Activated T-cell treated with anti-CD3 and anti-CD28 coated beads, Interleukin-2, amount 50 U/mL, for 72 hours (primary cell): ENCODE results near the gene INAFM2. TPM values are rescaled to one million over a fixed set of nuclear protein-coding genes. Genes with fewer than 3 reads are reported as not detected.

ENCODE experiments used
- ATAC-seq, 2 donors: fragments of 150-1000 bp; cut with Tn5 transposase; replicated peaks in 1 of 2; 2 replicates each; pipeline ENCODE4 v1.10.0; 2021; ENCODE audit warnings: moderate library complexity in 2 of 2, mild to moderate bottlenecking in 1 of 2
- DNase-seq, 2 donors: peaks; one replicate each; pipeline ENCODE4 v3.0.0; 2021 to 2022; ENCODE audit warnings: mixed read lengths in 1 of 2
- H3K27ac Mint-ChIP-seq: one replicate; pipeline ENCODE4 v1.8.0; 2022; ENCODE audit warnings: mild to moderate bottlenecking, moderate library complexity, mixed read lengths
- H3K27me3 Mint-ChIP-seq: one replicate; pipeline ENCODE4 v1.8.0; 2022; ENCODE audit warnings: low read depth, mixed read lengths
- H3K36me3 Mint-ChIP-seq, 2 donors: one replicate each; pipeline ENCODE4 v1.8.0; 2022; ENCODE audit warnings: mixed read lengths in 2 of 2, mild to moderate bottlenecking in 1 of 2; ENCODE audit not compliant: insufficient read depth in 2 of 2
- H3K4me1 Mint-ChIP-seq: one replicate; pipeline ENCODE4 v1.8.0; 2022; ENCODE audit warnings: low read depth, mixed read lengths
- H3K4me3 Mint-ChIP-seq, 2 donors: one replicate each; pipeline ENCODE4 v1.8.0; 2022; ENCODE audit warnings: mild to moderate bottlenecking in 2 of 2, mixed read lengths in 2 of 2, moderate library complexity in 2 of 2
- H3K9me3 Mint-ChIP-seq, 2 donors: one replicate each; pipeline ENCODE4 v1.8.0; 2022; ENCODE audit warnings: mixed read lengths in 2 of 2
- total RNA-seq, 2 donors: library from RNA; stranded (reverse); gene quantifications; one replicate each; pipeline ENCODE4 v1.2.3, GENCODE V29; 2022

INAFM2 gene
- total RNA-seq, 2 donors from 2014 or later = 7.1 to 10.2 TPM

DNA sequence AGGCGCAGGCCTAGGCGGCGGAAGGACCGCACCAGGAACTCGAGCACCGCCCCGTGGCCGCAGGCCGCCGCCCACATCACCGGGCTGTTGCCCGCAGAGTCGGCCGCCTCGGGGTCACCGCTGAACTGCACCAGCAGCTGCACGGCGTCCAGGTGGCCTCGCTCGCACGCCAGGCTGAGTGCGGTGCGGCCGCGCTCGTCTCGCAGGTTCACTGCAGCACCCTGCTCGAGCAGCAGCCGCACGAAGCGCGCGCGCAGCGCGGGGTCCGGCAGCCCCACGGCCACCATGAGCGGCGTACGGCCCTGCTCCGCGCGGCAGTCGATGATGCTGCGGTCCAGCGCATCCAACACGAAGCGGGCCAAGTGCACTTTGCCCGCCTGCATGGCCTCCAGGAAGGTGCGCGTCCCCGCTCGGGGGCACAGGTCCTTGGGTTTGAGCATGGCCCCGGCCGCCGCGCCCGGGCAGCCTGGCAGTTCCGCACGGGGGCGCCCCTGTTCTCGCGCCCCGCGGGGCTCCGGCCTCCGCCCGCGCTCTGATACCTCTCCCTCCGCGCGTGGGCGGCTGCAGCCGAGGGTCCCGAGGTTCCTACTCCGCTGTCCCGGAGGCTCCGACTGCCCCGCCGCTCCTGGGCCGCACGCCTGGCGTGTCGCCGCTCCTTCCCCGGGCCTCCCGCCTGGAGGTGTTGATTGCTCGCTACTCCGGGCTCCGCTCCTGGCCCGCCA, 41.2 kb upstream of the INAFM2 start:
- Mint-ChIP-seq H3K27me3 (peaks cover 40% of the 10 kb centered on the region), H3K4me3 (peak overlapping the region; percentile 77 to 83), H3K36me3 (no peaks in the 10 kb centered on the region), H3K4me1 (no peaks in the 10 kb centered on the region), H3K27ac (no peak overlapping the region), H3K9me3 (no peaks in the 10 kb centered on the region)
- DNase-seq = peak; percentile 62 to 74
- peak; percentile 73 to 74 for ATAC-seq

DNA sequence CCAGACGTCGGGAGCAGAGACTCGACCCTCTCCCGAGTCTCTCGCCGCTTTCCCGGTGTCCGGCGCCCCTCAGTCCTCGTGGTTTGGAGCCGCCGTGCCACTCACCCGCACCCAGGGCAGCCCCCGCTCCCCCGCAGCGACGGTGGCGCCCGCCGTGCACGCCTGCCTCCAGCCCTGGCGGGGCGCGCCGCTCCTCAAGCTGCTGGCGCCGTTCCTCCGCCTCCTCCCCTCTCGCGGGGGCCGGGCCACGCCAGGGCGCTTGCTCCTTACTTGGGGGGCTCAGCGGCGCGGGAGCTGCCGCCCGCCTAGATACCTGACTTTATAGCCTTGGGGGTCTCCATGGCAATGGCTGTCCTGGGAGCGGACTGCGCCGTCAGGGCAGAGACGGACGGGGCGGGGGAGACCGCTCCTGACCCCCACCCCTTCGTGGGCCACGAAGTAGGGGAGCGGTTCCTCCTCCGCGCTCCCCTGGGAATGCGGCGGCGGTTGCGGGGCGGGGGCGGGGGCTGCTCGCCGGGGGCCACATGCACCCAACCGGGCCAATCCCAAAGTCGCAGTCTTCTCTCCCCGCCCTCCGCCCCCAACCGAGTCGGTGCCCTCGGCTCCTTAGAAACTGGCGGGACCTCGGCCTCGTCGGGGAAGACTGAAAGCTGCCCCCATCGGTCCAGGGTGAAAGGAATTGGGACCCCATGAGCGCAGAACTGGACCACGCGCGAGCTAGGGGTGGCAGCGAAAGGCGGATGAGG, 40.5 kb upstream of the INAFM2 start, which contains the start of gene ANKRD63:
Gene ANKRD63 (minus strand): TSS at position 196 of the 746 bp plus-strand sequence. CDS start 478 bp downstream, outside the sequence.
- Mint-ChIP-seq H3K27me3 (peaks cover 33% of the 10 kb centered on the region), H3K27ac (no peak within 1 kb of the TSS), H3K36me3 (no peaks in the 10 kb centered on the region), H3K4me3 (peak within 1 kb of the TSS; percentile 77 to 83), H3K9me3 (no peaks in the 10 kb centered on the region), H3K4me1 (no peaks in the 10 kb centered on the region)
- DNase-seq = peak; percentile 46 to 56
- ATAC-seq = peak; percentile 51 to 65

DNA sequence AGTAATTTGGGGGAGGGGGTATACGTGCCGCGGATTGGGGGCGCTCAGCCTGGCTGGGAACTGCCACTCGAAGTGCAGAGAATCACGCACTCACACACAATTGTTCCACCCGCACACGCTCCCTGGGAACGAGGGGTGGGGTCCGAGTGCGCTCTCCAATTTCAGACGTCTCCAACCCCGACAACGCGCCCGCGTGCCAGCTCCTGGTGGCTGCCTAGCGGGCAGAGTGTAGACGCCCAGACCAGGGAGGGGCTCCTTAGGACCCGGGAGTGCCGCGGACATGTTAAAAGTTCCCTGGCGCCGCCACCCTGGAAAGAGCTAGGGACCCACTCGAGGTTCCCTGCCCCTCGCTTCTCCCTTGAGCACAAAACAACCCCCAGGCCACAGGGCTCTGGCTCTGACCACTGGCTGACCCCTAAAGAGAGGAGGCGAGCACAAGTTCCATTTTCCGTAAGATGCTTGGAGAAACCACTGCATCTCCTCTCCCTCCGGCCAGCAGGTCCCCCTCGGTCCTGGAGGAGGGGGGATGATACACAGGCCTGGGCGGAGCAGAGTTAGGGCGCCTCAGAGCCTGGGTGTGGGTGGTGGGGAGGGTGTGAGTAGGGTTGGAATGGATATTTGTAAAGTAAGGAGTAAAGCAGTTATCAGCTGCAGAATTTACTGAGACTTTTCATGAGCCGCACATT, 39.7 kb upstream of the INAFM2 start:
- Mint-ChIP-seq H3K4me3 (peak overlapping the region; percentile 27 to 77), H3K27me3 (peaks cover 25% of the 10 kb centered on the region), H3K4me1 (no peaks in the 10 kb centered on the region), H3K9me3 (no peaks in the 10 kb centered on the region), H3K36me3 (no peaks in the 10 kb centered on the region), H3K27ac (no peak overlapping the region)
- no peak for DNase-seq
- no peak for ATAC-seq

DNA sequence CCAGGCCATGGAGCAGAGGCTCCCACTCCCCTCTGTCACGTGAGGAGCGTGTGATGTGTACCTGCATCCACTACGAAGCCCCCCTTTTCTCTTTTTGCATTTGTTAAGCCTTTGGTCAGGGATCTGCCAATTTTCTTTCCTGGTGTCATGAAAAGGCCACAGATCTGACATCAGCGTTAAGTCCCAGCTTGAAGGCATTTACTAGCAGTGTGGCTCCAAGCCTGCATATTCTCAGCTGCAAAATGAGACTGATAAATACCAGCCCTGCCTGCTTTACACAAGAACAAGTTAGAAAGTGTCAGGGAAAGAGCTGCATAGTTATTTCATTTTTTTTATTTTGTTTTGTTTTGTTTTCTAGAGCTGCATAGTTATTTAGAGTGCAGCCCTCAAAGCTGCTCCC, 38.3 kb upstream of the INAFM2 start:
- H3K27me3 Mint-ChIP-seq = peaks cover 17% of the 10 kb centered on the region
- no peak overlapping the region for H3K27ac Mint-ChIP-seq
- DNase-seq = no peak
- no peak for ATAC-seq
- no peaks in the 10 kb centered on the region for H3K4me1 Mint-ChIP-seq
- no peak overlapping the region for H3K4me3 Mint-ChIP-seq
- H3K9me3 Mint-ChIP-seq = no peaks in the 10 kb centered on the region
- no peaks in the 10 kb centered on the region for H3K36me3 Mint-ChIP-seq

DNA sequence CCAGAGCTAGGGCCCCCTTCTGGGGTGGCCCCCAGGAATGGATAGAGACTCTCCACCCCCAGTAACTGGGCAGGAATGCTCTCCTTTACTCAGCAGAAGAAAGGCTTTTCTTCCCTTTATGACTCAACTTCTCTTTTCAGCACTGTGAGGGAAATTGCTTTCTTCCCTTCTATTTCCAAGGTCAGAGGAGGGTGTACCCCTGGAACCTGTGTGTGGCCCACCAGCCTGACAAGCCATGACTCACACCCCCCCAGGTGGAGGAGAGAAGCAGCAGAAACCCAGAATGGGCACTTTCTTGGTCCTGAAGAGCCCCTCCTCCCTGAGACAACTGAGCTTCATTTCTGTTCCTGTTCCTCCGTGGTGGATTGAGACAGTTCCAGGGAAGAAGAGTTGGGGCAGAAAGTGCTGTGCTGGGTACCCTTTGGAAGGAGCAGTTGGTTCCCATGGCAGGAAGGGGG, 37.9 kb upstream of the INAFM2 start:
- Mint-ChIP-seq H3K36me3 (no peaks in the 10 kb centered on the region), H3K27me3 (peaks cover 14% of the 10 kb centered on the region), H3K9me3 (no peaks in the 10 kb centered on the region), H3K4me1 (no peaks in the 10 kb centered on the region), H3K4me3 (no peak overlapping the region), H3K27ac (no peak overlapping the region)
- DNase-seq = no peak
- ATAC-seq = no peak

DNA sequence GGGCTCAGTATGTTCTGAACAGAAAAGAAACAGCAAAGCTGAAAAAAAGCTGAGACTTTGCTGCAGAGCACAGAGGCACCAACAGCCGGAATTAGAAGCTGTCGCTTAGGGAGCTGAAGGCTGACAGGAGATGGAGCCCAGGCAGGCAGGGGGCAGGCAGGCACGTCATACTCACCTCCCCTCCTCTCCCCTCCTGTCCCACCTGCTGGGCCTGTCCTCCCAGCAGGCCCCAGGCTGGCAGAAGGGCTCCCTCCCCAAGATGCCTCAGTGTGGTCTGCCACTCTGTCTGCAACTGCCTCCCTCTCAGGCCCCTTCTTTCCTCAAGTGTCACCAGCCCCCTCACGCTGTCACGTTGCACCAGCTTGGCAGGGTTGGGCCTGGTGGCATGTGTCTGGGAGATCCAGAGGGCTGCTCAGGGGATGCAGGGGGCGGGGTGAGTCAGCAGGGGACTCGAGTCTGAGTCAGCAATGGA, 37.4 kb upstream of the INAFM2 start:
- Mint-ChIP-seq H3K36me3 (no peaks in the 10 kb centered on the region), H3K27ac (no peak overlapping the region), H3K4me3 (no peak overlapping the region), H3K9me3 (no peaks in the 10 kb centered on the region), H3K27me3 (peaks cover 9% of the 10 kb centered on the region), H3K4me1 (no peaks in the 10 kb centered on the region)
- ATAC-seq (no peak), DNase-seq (no peak)

DNA sequence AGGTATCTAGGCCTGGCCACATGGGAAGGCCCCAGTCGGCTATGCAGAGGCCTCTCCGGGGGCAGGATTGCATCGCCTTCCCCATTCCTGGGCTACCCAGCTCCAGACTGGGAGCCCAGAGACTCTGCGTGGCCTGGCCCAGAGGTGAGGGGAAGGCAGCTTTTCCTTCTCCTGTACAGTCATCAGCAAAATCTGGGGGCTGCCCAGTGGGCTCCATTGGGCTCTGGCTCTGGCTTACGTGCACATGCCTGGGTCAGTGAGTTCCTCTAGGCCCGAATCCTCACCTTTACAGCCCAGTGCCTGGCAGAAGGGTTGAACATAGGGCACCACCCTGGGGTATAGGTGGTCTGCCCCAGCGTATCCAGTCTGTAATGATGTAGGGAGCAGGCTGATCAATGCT, 36.7 kb upstream of the INAFM2 start:
- H3K36me3 Mint-ChIP-seq = no peaks in the 10 kb centered on the region
- no peak for DNase-seq
- ATAC-seq = no peak
- no peaks in the 10 kb centered on the region for H3K4me1 Mint-ChIP-seq
- no peak overlapping the region for H3K27ac Mint-ChIP-seq
- H3K27me3 Mint-ChIP-seq = peaks cover 6% of the 10 kb centered on the region
- no peak overlapping the region for H3K4me3 Mint-ChIP-seq
- no peaks in the 10 kb centered on the region for H3K9me3 Mint-ChIP-seq

DNA sequence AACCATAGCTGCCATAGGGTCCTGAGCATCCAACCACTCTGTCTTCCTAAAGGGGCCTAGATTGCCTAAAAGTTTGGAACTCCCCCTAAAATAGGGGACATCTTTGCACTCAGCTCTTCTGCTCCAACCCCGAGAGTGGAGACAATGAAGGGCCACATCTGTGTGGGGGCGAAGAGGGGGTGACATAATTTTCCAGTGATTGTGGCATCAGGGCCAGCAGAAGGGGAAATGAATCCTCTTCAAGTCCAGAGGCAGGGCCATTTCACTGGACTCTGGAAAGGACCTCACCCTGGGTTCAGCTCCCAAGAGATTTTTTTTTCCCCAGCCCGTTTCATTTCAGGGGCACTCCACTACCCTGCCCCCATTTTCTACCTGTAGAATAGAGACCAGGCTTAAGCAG, 36.0 kb upstream of the INAFM2 start:
- no peak overlapping the region for H3K27ac Mint-ChIP-seq
- H3K27me3 Mint-ChIP-seq = peaks cover 6% of the 10 kb centered on the region
- no peak overlapping the region for H3K4me3 Mint-ChIP-seq
- ATAC-seq (no peak), DNase-seq (no peak)
- H3K9me3 Mint-ChIP-seq = no peaks in the 10 kb centered on the region
- no peaks in the 10 kb centered on the region for H3K4me1 Mint-ChIP-seq
- no peaks in the 10 kb centered on the region for H3K36me3 Mint-ChIP-seq

DNA sequence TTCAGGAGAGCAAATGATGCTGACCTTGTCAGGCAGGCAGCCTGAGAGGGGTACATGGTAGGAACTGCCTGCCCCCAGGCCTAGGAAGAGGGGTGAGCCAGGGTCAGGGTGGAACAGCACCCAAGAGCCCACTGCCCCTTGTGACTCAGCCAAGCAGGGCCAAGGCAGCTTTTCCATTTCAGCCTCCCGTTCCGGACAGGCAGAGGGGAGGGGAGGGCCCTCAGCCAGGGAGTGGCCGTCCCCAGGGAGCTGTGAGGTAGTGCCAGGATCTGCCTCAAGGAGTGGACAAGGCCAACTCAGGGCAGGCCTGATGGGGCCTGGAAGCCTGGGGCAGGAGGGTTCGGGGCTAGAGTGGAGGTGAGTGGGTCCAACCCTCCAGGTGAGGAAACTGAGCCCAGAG, 35.5 kb upstream of the INAFM2 start:
- ATAC-seq (no peak), DNase-seq (no peak)
- no peak overlapping the region for H3K4me3 Mint-ChIP-seq
- H3K27ac Mint-ChIP-seq = no peak overlapping the region
- H3K4me1 Mint-ChIP-seq = no peaks in the 10 kb centered on the region
- H3K9me3 Mint-ChIP-seq = no peaks in the 10 kb centered on the region
- no peaks in the 10 kb centered on the region for H3K36me3 Mint-ChIP-seq
- peaks cover 6% of the 10 kb centered on the region for H3K27me3 Mint-ChIP-seq

DNA sequence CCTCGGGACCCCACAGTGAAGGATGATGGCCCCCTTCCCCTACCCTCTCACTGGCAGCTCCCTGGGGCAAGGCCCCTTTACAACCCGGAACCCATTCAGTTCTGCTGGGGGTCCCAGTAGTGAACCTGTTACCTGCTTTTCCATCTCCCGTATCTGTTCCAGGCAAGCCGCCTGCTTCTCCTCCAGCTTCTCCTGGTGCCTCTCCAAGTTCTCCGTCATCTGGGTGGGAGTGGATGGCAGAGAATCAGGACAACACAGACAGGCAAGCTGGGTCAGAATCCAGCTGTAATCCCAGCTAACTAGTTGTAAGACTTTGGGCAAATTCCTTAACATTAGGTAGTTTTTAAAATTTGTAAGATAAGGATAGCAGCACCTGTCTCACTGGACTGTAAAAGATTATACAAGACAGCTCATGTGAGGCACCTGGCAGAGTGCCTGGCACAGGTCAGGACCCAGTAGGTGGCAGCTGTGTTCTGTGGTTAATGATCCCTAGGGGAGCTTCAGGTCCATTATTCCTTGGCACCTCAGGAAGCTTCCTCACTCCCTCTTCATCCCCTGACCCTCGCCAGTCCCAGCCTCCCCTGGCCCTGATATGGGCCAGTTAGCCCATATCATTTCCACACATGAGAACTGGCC, 34.2 kb upstream of the INAFM2 start:
- no peak for ATAC-seq
- Mint-ChIP-seq H3K27me3 (no peaks in the 10 kb centered on the region), H3K27ac (no peak overlapping the region), H3K4me3 (no peak overlapping the region), H3K9me3 (no peaks in the 10 kb centered on the region), H3K4me1 (no peaks in the 10 kb centered on the region), H3K36me3 (no peaks in the 10 kb centered on the region)
- no peak for DNase-seq

DNA sequence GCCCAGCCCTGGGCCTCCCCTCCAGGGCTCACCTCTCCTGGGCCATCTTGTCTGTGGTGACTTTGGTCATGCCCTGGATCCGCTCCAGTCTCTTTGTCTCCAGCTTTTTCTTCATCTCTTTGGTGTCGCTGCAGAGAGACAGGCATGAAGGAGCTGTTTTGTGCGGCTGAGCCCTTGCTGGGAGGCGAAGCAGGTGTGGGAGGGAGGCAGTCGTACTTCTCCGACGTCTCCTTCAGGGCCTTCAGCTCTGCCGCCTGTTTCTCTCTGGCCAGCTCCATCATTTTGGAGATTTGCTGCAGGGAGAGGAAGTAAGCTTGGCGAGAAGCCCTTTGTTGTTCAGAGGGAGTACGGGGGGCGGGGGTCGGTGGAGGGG, 33.0 kb upstream of the INAFM2 start:
- DNase-seq (no peak), ATAC-seq (no peak)
- H3K9me3 Mint-ChIP-seq = no peaks in the 10 kb centered on the region
- no peaks in the 10 kb centered on the region for H3K27me3 Mint-ChIP-seq
- no peak overlapping the region for H3K4me3 Mint-ChIP-seq
- no peak overlapping the region for H3K27ac Mint-ChIP-seq
- H3K36me3 Mint-ChIP-seq = no peaks in the 10 kb centered on the region
- no peaks in the 10 kb centered on the region for H3K4me1 Mint-ChIP-seq

DNA sequence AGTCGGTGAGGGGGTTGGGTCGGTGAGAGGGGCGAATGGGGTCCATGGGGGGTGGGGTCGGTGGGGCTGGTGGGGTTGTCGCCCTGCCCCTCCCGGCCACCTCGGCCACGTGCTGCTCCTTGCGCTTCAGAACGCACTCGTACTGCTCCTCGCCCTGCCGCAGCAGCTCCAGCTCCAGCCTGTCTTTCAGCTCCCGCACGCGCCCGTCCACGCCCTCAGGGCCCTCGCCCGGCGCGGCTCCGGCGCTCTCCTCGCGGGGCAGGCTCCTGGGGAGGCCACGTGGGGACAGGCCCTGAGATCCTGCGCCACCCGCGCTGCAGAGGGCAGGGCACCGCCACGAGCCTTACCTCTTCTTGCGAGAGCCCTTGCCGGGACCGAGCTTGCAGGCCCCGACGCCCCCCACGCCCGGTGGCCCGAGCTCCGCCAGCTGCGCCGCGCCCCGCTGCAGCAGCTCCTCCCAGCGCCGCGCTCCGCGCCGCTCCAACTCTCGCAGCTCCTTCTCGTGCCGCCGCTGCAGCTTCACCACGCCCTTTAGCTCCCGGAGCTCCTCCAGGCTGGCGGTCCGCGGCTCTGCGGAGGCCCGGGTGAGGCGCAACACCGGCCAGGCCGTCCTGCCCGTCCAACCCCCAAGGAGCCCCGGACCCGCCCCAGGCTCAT, 32.4 kb upstream of the INAFM2 start:
- H3K27me3 Mint-ChIP-seq = no peaks in the 10 kb centered on the region
- no peak overlapping the region for H3K4me3 Mint-ChIP-seq
- no peaks in the 10 kb centered on the region for H3K4me1 Mint-ChIP-seq
- H3K9me3 Mint-ChIP-seq = no peaks in the 10 kb centered on the region
- DNase-seq (no peak), ATAC-seq (no peak)
- no peak overlapping the region for H3K27ac Mint-ChIP-seq
- H3K36me3 Mint-ChIP-seq = no peaks in the 10 kb centered on the region
